Glutamatergic neuron (in vitro differentiated cells): Measurements from ENCODE around the gene KCNQ1. TPM values are rescaled to one million over a fixed set of nuclear protein-coding genes. Genes with fewer than 3 reads are reported as not detected.

ENCODE experiments used
- DNase-seq: peaks from one replicate; pipeline ENCODE4 v3.0.0; 2022
- H3K27ac Mint-ChIP-seq: one replicate; pipeline ENCODE4 v1.8.0; 2020; ENCODE audit warnings: mild to moderate bottlenecking, mixed read lengths, inconsistent platforms; ENCODE audit not compliant: unreplicated experiment
- H3K27me3 Mint-ChIP-seq: one replicate; pipeline ENCODE4 v1.8.0; 2020; ENCODE audit warnings: mild to moderate bottlenecking, moderate library complexity, mixed read lengths, inconsistent platforms; ENCODE audit not compliant: unreplicated experiment
- H3K36me3 Mint-ChIP-seq: one replicate; pipeline ENCODE4 v1.8.0; 2020; ENCODE audit warnings: mild to moderate bottlenecking, mixed read lengths, inconsistent platforms; ENCODE audit not compliant: unreplicated experiment
- H3K4me1 Mint-ChIP-seq: one replicate; pipeline ENCODE4 v1.8.0; 2020; ENCODE audit warnings: mild to moderate bottlenecking, low read depth, mixed read lengths, inconsistent platforms; ENCODE audit not compliant: unreplicated experiment
- H3K4me3 Mint-ChIP-seq: one replicate; pipeline ENCODE4 v1.8.0; 2020; ENCODE audit warnings: mild to moderate bottlenecking, mixed read lengths, inconsistent platforms; ENCODE audit not compliant: unreplicated experiment
- H3K9me3 Mint-ChIP-seq: one replicate; pipeline ENCODE4 v1.8.0; 2020; ENCODE audit warnings: mild to moderate bottlenecking, moderate library complexity, mixed read lengths, inconsistent platforms; ENCODE audit not compliant: unreplicated experiment
- total RNA-seq: library from RNA; stranded (reverse); fragmentation: NEBNext Ultra II Directional; extraction: Animal tissue kit (Norgen Biotek cat#: 25700); gene quantifications from one replicate; pipeline ENCODE4 v1.2.1, GENCODE V29; 2021; ENCODE audit not compliant: unreplicated experiment
- TF ChIP-seq, protein P1 (sequence below): fragments of 200-600 bp; sonication (generic); IDR thresholded peaks from one replicate; pipeline ENCODE4 v1.5.0; 2021; ENCODE audit not compliant: partially characterized antibody, unreplicated experiment

The KCNQ1 gene
- total RNA-seq, 1 donor from 2014 or later = 0.44 TPM

DNA sequence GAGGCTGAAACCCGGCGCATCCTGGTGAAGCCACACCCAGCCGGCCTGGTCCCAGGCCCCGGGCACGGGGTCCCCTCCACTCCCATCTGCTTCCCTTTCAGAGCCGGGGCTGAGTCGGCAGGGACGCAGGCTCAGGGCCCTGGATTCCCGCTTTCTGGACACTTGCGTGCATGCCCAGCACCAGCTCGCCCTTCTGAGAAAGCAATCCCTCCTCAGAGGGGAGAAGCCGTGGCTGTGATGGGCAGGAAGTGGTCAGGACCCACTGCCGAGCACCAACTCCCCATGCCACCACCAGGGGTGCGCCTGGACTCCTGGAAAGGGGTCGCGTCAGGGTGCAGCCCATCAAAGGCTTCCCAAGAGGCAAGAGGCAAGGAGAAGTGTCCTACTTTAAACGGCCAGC is 425.7 kb downstream of the KCNQ1 start:
- TF ChIP-seq, protein P1, sequence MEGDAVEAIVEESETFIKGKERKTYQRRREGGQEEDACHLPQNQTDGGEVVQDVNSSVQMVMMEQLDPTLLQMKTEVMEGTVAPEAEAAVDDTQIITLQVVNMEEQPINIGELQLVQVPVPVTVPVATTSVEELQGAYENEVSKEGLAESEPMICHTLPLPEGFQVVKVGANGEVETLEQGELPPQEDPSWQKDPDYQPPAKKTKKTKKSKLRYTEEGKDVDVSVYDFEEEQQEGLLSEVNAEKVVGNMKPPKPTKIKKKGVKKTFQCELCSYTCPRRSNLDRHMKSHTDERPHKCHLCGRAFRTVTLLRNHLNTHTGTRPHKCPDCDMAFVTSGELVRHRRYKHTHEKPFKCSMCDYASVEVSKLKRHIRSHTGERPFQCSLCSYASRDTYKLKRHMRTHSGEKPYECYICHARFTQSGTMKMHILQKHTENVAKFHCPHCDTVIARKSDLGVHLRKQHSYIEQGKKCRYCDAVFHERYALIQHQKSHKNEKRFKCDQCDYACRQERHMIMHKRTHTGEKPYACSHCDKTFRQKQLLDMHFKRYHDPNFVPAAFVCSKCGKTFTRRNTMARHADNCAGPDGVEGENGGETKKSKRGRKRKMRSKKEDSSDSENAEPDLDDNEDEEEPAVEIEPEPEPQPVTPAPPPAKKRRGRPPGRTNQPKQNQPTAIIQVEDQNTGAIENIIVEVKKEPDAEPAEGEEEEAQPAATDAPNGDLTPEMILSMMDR = peak; percentile 34
- Mint-ChIP-seq H3K4me3 (peak overlapping the region; percentile 38), H3K27ac (peak overlapping the region; percentile 68), H3K4me1 (peaks cover 17% of the 10 kb centered on the region), H3K27me3 (peaks cover 16% of the 10 kb centered on the region), H3K9me3 (peaks cover 13% of the 10 kb centered on the region), H3K36me3 (peaks cover 4% of the 10 kb centered on the region)
- DNase-seq = peak; percentile 33

DNA sequence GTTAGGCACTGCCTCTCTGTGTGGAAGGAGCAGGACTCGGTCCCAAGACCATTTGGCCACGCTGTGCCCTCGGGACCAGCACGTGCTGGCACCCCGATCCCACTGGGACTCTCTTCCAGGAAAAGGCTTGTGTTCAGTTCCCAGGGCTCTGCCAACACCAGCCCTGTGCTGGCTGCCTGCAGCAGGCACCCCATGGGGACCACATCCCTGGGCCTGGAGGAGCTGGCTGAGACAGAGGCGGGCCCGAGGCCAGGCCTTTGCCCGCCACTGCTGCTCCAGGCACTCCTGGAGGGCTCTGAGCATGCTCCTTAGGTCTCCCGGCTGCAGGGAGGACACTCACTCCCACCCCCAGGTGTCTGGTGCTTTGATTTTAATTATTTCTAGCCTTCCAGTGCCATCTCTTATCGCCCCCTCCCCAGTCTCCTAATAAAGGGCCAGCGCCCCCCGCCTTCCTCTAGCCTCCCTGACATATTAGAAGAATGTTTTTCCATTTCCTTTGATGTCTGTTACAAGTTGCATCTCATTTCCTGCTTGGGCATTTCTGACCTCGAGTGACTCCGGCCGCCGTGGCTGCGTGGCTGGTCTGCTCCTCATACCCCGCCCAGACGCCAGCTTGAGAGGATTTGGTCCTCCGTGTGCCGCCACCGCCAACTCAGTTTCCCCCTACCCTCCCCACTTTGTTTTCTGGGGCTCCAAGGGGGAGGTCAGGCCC is 426.3 kb downstream of the KCNQ1 start:
- H3K9me3 Mint-ChIP-seq = peaks cover 13% of the 10 kb centered on the region
- peak overlapping the region; percentile 68 for H3K27ac Mint-ChIP-seq
- no peak for DNase-seq
- H3K4me3 Mint-ChIP-seq = peak overlapping the region; percentile 73
- peaks cover 17% of the 10 kb centered on the region for H3K4me1 Mint-ChIP-seq
- H3K27me3 Mint-ChIP-seq = peaks cover 16% of the 10 kb centered on the region
- peaks cover 4% of the 10 kb centered on the region for H3K36me3 Mint-ChIP-seq
- TF ChIP-seq, protein P1 = no peak

DNA sequence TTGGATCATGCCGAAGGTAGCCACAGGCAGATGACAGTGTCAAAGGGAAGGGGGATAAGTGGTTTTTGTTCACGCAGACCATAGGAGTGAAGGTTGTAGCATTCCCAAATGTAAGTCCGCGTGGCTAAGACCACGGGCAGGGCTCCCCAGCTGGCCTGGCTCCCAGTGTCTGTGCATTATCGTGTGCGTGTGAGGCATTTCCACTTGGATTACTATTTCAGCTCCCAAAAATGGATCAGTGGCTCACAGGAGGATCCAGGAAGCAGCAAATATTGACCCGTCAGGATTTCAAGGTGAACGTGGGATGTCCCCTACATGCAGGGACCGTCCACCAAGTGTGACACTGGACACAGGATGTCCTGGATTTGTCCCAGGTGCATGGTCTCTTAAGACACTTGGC is 430.2 kb downstream of the KCNQ1 start:
- Mint-ChIP-seq H3K4me1 (peaks cover 7% of the 10 kb centered on the region), H3K9me3 (peaks cover 14% of the 10 kb centered on the region), H3K27me3 (peaks cover 9% of the 10 kb centered on the region)

DNA sequence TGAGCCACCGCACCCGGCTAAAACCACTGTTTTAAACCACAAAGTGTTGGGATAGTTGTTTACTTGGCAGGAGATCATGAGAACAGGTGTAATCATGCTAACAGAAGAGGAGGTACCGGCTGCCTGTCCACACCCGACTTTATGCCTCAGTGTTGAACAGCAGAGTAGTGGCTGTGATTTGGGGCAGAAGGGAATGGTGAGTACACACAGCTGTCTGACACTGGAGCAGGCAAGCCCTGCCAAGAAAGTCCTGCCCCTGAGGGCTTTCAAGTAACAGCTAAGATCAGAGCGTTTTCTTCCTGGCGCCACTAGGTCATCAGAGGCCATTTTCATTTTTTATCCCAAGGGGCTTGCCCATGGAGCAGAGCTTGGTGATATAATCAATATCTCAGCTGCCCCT is 432.7 kb downstream of the KCNQ1 start:
- Mint-ChIP-seq H3K9me3 (peaks cover 12% of the 10 kb centered on the region), H3K27ac (no peak overlapping the region), H3K36me3 (peaks cover 14% of the 10 kb centered on the region), H3K4me1 (peaks cover 11% of the 10 kb centered on the region), H3K4me3 (peak overlapping the region; percentile 77), H3K27me3 (peaks cover 6% of the 10 kb centered on the region)
- TF ChIP-seq, protein P1 = no peak
- DNase-seq = no peak

More for the DNA sequence above, 430.2 kb downstream of the KCNQ1 start:
- DNase-seq = no peak
- TF ChIP-seq, protein P1 = no peak
- Mint-ChIP-seq H3K27ac (no peak overlapping the region), H3K4me3 (no peak overlapping the region), H3K36me3 (peaks cover 14% of the 10 kb centered on the region)

DNA sequence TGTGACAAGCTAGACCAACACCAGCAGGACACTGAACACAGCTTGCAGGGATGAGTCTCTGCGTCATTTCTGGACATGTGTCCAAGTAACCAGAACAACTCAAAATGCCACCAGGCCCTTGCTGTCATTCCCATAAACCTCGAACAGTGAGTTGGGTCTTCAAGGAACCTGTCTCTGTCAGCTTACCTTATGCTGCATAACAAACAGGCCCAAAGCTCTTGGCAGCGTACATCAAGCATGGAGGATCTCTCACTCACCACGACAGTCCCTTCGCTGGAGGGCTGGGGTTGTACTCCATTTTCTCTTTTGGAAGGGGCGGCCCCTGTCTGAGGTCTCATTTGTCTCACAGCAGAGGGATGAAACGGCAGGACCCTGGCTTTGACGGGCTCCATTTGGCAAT is 434.0 kb downstream of the KCNQ1 start:
- Mint-ChIP-seq H3K4me1 (peaks cover 16% of the 10 kb centered on the region), H3K27ac (peak overlapping the region; percentile 11), H3K36me3 (peaks cover 14% of the 10 kb centered on the region), H3K4me3 (no peak overlapping the region), H3K9me3 (peaks cover 22% of the 10 kb centered on the region), H3K27me3 (peaks cover 9% of the 10 kb centered on the region)
- TF ChIP-seq, protein P1 = no peak
- no peak for DNase-seq
